Smooth muscle cell of trachea (primary cell): ENCODE results near the gene SOX18. TPM values are rescaled to one million over a fixed set of nuclear protein-coding genes. Genes with fewer than 3 reads are reported as not detected.

Source experiments
- total RNA-seq: library from RNA; depleted of rRNA; stranded (reverse); fragments of >200 nt; gene quantifications from 2 replicates; pipeline ENCODE4 v1.2.1, GENCODE V29; 2014

The SOX18 gene
- total RNA-seq: 0.29 TPM in 1 of 2 replicates, not detected in the other

DNA sequence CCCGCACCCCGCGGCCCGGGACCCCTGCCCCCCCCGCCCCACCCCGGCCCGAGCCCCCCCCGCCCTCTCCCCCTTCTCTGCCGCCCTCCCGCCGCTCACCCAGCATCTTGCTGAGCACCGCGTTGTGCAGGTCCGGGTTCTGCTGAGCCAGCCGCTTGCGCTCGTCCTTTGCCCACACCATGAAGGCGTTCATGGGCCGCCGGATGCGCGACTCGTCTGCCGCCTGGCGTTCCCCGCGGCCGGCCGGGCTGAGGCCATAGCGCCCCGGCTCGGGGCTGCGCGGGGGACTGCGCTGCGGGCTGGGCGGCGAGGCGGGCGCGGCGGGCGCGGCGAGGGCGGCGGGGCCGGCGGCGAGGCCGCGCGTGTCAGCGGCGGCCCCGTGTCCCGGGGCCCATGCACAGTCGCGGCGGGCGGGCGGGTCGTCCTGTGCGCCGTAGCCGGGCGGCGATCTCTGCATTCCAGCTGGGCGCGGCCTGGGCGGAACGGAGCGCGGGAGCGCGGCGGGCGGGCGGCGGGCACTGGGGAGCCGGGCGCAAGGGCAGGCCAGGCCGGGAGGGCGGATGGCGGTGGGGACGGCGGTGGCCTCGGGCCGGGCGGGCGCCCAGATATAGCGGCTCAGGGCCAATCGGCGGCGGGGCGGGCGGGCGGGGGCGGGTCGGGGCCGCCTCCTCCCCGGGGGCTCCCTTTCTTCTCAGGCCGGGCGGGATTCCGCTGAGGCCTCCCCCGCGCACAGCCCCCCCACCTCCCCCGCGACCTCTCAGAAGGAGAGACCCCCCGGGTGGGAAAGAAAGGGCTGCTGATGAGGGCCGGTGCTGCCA is at the start of gene SOX18:
Gene SOX18, minus strand, starts transcription at position 580 of the 818 bp plus-strand sequence. Its CDS starts 123 bp downstream, at position 457.

DNA sequence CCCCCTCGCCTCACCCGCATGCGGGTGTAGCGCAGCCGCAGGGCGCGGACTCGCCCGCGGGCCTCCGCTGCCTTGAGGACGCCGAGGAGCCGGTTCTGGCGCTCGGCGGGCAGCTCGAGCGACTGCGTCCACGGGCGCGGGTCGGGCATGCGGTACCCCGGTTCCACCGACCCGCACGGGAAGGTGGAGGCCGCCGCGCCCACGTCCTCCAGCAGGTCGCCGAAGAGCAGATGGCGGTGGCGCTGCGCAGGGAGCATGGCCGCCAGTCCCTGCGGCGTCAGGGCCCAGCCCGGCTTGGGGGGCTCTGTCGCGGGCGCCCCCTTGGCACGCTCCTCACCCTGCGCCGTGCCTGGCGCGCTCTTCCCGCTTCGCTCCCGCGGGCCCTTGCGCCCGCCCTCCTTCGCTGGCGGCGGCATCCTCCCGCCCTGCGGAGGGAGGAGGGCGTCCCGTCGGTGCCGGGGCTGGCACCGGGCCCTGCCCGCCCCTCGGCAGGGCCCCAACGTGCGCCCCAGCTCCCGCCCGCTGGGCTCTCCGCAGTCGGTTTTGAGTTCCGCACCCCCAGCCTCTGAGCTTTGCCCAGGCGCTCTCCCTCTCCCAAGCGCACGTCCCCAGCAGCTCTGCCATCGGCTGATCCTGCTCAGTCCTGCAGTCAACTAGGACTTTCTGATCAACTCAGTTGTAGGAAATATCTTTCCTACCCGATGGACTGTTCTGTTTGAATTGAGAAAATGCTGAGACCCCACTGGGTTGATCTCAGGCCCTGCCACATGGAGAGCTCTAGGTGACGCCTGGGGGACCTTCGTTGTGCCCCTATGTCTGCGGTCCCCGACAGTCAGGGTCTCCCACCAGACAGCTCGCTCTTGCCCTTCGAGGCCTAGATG is 34.6 kb upstream of the SOX18 start, which contains the start of gene LKAAEAR1:
Gene LKAAEAR1, minus strand, starts transcription at position 595 of the 881 bp plus-strand sequence. Its CDS starts 179 bp downstream, at position 416.

DNA sequence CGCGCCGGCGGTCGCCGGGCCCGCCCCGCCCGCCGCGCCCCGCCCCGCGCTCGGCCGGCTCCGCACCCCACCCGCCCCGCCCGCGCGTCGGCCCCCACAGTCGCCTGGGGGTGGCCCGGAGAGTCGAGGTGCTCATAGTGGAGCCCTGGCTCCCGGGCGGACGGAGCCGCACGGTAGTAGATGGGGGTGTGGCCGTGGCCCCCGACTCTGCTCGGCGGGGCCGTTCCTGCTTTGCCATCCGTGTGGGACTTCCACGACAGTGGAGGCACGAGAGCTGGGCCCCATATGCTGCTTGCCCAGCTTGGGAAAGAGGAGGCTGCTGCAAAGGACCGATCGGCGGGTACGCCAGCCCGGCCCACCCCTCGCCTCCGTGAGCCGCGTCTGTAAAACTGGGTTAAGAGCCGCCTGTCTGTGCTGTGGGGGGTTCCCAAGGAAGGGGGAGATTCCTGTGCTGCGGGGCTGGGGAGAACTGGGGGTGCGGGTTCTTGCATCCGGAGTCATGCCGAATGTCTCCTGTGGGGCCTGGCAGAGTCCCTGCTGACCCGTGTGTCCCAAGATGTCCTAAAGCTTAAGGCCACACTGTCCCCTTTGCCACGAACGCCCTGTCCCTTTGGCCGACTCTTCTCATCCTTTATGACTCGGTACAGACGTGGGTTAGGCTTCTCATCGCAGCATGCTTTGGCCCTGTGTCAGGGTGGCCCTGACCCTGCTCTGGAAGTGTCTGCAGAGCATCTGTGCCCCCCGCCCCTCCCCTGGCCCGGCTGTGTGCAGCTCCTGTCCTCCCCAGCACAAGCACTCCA is 30.8 kb upstream of the SOX18 start, which contains the start of gene OPRL1:
Gene OPRL1, plus strand, starts transcription at position 70 of the 800 bp plus-strand sequence. CDS start 12,639 bp downstream, outside the sequence.

DNA sequence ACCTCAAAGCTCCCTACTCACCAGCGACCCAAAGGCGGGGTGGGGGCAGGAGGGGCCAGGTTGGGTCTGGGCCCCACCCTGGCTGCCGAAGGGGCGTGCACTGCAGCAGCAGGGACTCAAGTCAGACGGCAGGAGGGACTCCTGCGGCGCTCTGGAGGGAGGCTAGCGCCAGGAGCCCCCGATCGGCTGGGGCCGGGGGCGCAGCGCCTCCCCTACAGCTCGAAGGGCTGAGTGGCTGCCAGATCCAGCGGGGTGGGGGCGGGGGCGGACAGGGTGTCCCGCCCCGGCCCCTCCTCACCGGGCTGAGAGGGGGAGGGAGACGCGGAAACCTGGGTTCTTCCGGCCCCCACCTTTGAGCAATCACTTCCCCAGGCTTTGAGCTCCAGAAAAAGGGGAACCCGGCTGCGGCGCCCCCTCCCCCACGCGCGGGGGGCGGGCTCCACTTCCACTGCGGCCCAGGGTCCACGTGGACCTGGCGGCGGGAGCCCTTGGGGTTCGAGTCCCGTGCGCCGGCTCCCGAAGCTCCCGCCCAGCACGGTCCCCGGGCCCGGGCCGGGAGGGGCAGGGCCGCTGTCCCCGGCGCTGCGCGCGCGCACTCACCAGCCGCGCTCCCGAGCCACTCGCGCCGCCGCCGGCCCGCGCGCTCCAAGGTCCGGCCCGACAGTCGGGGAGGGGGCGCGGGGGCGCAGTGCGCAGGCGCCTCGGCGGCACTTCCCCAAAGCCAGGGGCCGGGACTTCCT is 30.0 kb upstream of the SOX18 start, which contains the start of gene RGS19:
Gene RGS19, minus strand, starts transcription at position 246 of the 740 bp plus-strand sequence. CDS start 2,632 bp downstream, outside the sequence.

DNA sequence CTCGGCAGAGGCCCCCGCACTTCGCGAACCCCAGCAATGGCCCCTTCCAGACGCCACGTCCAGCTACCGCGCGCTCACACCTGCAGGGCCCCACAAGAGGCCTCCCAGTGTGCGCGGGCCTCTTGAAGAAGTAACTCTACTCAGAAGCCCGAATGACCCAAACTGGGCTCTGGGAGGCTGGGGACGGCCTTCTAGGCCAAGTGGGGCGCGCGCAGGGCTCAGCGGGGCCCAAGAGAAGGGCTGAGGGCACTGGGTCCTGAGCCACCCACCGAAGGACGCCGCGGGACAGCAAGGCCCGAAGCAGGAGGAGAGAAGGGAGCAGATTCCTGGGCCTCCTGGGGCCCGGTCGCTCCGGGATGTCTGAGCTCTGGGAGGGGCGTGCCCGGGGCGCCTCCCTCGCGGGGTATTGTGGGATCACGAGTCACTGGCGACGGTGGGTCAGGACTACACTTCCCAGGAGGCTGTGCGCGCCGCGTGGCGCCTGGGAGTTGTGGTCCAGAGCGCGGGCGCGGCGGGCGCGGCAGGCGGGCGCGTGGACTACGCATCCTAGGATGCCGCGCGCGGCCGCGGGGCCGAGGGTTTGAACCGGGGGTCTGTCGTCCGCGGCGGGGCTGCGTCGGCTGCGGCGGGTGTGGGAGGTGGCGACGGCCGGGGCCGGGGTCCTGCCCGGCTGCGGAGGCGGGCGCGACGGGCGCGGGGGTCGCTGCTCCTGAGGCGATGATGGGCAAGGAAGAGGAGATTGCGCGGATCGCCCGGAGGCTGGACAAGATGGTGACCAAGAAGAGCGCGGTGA is 13.4 kb upstream of the SOX18 start, which contains the start of gene TCEA2:
Gene TCEA2, plus strand, starts transcription at position 603 of the 793 bp plus-strand sequence. Its CDS starts 115 bp downstream, at position 718.

DNA sequence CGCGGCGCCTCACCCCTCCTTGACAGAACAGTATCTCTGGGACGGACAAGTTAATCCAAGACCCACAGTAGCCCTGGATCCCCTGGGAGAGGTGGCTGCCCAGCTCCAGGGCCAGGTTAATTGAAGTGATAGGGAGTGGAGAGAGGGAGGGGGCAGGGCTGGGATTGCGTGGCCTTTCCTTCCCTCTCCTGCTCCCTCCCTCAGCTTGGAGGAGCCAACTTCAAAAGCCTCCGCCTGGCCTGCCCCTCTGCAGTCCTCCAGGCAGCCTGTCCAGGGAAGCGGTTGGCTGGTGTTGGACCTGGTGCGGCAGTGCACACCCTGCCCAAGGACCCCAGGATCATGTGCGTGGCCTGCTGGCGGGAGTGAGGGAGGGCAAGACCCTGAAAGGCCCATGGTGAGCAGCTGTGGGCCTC is 13.5 kb downstream of the SOX18 start, which contains the start of gene C20orf204:
Gene C20orf204, plus strand, starts transcription at position 250 of the 413 bp plus-strand sequence. Its CDS starts 142 bp downstream, at position 392.

Other genes with a start within 250 kb of the SOX18 start
- gene ZBTB46, start 218.4 kb downstream of the SOX18 start, total RNA-seq: 9.9 and 17.5 TPM in 2 replicates
- gene ABHD16B, start 188.1 kb downstream of the SOX18 start, total RNA-seq: not detected in 2 replicates
- gene TPD52L2, start 184.4 kb downstream of the SOX18 start, total RNA-seq: 194 and 202 TPM in 2 replicates
- gene DNAJC5, start 154.5 kb downstream of the SOX18 start, total RNA-seq: 54.8 and 77.4 TPM in 2 replicates
- 21.4 and 22.7 TPM in 2 replicates for gene UCKL1, start 93.2 kb downstream of the SOX18 start, total RNA-seq
- gene ZNF512B, start 79.7 kb downstream of the SOX18 start, total RNA-seq: 7.6 and 11.6 TPM in 2 replicates
- 0.58 and 0.99 TPM in 2 replicates for gene SAMD10, start 70.0 kb downstream of the SOX18 start, total RNA-seq
- gene PRPF6, start 68.5 kb downstream of the SOX18 start, total RNA-seq: 66.0 and 73.3 TPM in 2 replicates
- 0.99 and 1.3 TPM in 2 replicates for gene C20orf204, start 13.5 kb downstream of the SOX18 start, total RNA-seq
- 23.7 and 47.3 TPM in 2 replicates for gene TCEA2, start 13.6 kb upstream of the SOX18 start, total RNA-seq
- 7.4 and 48.0 TPM in 2 replicates for gene RGS19, start 29.9 kb upstream of the SOX18 start, total RNA-seq
- gene OPRL1, start 30.4 kb upstream of the SOX18 start, total RNA-seq: 1.9 and 5.8 TPM in 2 replicates
- not detected in 2 replicates for gene LKAAEAR1, start 34.8 kb upstream of the SOX18 start, total RNA-seq
- not detected in 2 replicates for gene NPBWR2, start 57.9 kb upstream of the SOX18 start, total RNA-seq
- gene MYT1, start 114.8 kb upstream of the SOX18 start, total RNA-seq: under 0.01 TPM in 1 of 2 replicates, not detected in the other
- gene PCMTD2, start 206.1 kb upstream of the SOX18 start, total RNA-seq: 41.3 and 41.7 TPM in 2 replicates